IgD-negative memory B cell (primary cell): ENCODE results near the gene TRA2B. TPM values are rescaled to one million over a fixed set of nuclear protein-coding genes. Genes with fewer than 3 reads are reported as not detected.

Experiments used
- H3K27ac Mint-ChIP-seq, 3 donors: one replicate each; pipeline ENCODE4 v1.8.0; 2020 to 2022; ENCODE audit warnings: mild to moderate bottlenecking in 3 of 3, mixed read lengths in 3 of 3, moderate library complexity in 1 of 3
- H3K27me3 Mint-ChIP-seq: one replicate; pipeline ENCODE4 v1.8.0; 2021; ENCODE audit warnings: mixed read lengths
- H3K36me3 Mint-ChIP-seq: one replicate; pipeline ENCODE4 v1.8.0; 2020; ENCODE audit warnings: mild to moderate bottlenecking, mixed read lengths
- H3K4me1 Mint-ChIP-seq, 3 donors: one replicate each; pipeline ENCODE4 v1.8.0; 2020 to 2022; ENCODE audit warnings: mixed read lengths in 3 of 3, mild to moderate bottlenecking in 1 of 3
- H3K4me3 Mint-ChIP-seq, 4 donors: one replicate each; pipeline ENCODE4 v1.8.0; 2020 to 2022; ENCODE audit warnings: mild to moderate bottlenecking in 4 of 4, mixed read lengths in 4 of 4, moderate library complexity in 3 of 4
- H3K9me3 Mint-ChIP-seq, 3 donors: one replicate each; pipeline ENCODE4 v1.8.0; 2020 to 2021; ENCODE audit warnings: mixed read lengths in 3 of 3, mild to moderate bottlenecking in 1 of 3
- polyA plus RNA-seq: library from polyadenylated mRNA; unstranded; fragments of 300-500 nt; fragmentation: Illumina TruSeq; gene quantifications from one replicate; pipeline ENCODE4 v1.2.3, GENCODE V29; 2021

The TRA2B gene
- 358 TPM for polyA plus RNA-seq

DNA sequence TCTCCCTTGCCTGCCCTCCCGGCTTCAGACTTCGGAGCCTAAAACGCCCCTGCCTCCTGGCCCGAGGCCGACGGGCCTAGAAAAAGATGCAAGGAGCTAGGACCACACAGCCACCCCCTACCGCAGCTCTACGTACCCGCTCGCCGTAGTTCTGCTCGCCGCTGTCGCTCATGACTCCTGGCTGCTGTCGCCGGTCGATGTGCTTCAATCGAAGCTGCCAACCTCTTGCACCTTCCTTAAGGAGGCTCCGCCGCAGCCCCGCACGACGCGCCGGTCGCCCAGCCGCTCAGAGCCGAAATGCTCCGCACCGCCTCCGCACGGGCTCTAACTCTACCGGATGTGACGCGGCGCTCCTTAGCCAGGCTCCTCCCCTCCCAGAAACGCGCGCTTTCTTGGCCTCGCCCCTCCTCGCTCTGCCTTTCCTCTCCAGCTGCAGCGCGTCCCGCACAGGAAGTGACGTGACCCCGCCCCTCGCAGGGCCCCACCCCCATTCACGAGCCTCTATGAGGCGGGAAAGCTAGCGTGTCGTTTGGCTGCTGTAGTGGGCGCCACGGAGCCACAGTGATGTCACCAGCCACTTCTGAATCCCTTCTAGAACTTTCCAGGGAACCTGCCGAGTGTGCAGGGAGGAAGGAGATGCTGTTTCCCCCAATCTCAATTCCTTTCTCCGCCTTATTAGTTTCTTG, at the start of gene TRA2B:
TSS of gene TRA2B (minus strand) at position 326 of the 686 bp plus-strand sequence. CDS start at position 172, 154 bp downstream.
- H3K4me1 Mint-ChIP-seq: peaks cover 27 to 45% (median 37%) of the 10 kb centered on the region in 3 donors
- H3K36me3 Mint-ChIP-seq: peaks cover 1% of the 10 kb centered on the region
- peaks cover 0 to 4% (median 1%) of the 10 kb centered on the region in 3 donors for H3K9me3 Mint-ChIP-seq
- H3K27ac Mint-ChIP-seq: peak within 1 kb of the TSS; percentile 99 to 100 (median 100)
- peak within 1 kb of the TSS; percentile 97 to 100 (median 100) for H3K4me3 Mint-ChIP-seq
- no peaks in the 10 kb centered on the region for H3K27me3 Mint-ChIP-seq

DNA sequence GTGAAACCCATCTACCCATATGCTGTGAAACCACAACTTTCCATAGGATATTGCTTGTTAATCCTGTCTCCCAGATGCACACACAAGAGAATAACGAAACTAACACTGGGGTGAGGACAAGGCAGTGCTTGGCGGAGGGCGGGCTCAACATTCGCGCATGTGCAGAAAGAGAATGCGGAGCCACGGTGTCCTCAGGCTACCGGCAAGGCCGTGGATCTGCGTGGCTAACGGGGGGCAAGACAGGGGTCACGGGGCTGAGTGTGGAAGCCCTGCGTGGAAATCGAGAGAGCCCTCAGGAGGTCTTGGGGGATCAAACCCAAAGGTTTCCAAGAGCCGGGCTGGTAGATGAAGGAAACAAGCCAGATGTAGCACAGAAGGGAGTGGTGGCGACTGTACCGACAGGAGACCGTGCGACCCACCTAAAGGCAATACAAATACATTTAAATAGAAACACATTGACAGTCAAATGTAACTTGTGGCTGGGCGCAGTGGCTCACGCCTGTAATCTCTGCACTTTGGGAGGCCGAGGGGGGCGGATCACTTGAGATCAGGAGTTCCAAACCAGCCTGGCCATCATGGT, 48.5 kb upstream of the TRA2B start:
- peaks cover 8% of the 10 kb centered on the region for H3K27me3 Mint-ChIP-seq
- peak overlapping the region in 1 of 3 donors; percentile 76 for H3K27ac Mint-ChIP-seq
- peaks cover 2% of the 10 kb centered on the region for H3K36me3 Mint-ChIP-seq
- peaks cover 0 to 4% (median 0%) of the 10 kb centered on the region in 3 donors for H3K4me1 Mint-ChIP-seq
- no peak overlapping the region for H3K4me3 Mint-ChIP-seq
- H3K9me3 Mint-ChIP-seq: no peaks in the 10 kb centered on the region

DNA sequence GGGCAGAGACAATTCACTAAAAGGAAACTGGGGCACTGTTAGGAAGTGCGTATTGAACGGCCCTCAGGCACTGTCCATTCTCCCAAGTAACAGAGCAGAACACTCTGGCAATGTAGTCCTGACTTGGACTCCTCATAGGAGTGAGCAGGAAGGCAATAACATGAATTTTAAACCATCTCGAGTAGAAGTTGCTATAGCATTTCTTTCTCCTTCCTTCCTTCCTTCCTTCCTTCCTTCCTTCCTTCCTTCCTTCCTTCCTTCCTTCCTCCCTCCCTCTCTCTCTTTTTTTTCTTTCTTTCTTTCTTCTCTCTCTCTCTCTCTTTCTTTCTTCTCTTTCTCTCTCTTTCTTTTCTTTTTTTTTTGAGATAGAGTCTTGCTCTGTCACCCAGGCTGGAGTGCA, 46.4 kb upstream of the TRA2B start:
- H3K9me3 Mint-ChIP-seq: no peaks in the 10 kb centered on the region
- no peak overlapping the region for H3K27ac Mint-ChIP-seq
- no peak overlapping the region for H3K4me3 Mint-ChIP-seq
- peaks cover 2% of the 10 kb centered on the region for H3K36me3 Mint-ChIP-seq
- H3K4me1 Mint-ChIP-seq: peaks cover 0 to under 1% (median 0%) of the 10 kb centered on the region in 3 donors
- peaks cover 8% of the 10 kb centered on the region for H3K27me3 Mint-ChIP-seq

DNA sequence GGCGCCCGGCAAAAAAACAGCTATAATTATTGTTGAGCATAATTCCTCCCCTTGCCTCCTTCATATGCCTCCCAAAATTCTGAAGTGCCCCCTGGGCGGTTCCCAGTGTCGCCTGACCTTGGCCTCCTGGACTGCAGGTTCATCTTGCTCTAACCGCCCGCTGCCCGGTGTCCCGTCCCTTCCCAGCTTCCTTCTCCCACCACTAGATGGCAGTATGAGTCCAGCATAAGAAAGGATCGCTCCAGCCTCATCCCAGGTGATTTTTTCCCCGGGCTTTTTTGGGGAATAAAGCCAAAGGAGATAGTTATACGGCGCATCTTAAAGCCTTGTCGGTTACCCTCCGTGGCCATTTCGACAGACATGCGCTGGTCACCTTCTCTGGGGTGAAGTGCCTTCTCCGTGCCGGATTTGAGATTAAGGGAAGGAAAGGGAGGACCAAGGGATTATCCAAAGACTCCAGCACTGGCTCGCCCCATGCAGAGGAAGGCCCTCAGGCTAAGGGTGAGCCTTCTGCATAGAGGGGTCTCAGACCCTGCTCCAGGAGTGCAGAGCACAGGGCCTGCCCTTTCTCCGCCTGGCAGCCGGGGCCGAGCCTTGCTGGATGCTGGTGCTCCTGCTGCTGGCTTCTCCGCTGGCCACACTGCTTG, 45.8 kb upstream of the TRA2B start:
- Mint-ChIP-seq H3K9me3 (no peaks in the 10 kb centered on the region), H3K4me3 (peak overlapping the region in 1 of 4 donors; percentile 68), H3K27me3 (peaks cover 8% of the 10 kb centered on the region), H3K4me1 (no peaks in the 10 kb centered on the region), H3K27ac (no peak overlapping the region), H3K36me3 (peaks cover 2% of the 10 kb centered on the region)

DNA sequence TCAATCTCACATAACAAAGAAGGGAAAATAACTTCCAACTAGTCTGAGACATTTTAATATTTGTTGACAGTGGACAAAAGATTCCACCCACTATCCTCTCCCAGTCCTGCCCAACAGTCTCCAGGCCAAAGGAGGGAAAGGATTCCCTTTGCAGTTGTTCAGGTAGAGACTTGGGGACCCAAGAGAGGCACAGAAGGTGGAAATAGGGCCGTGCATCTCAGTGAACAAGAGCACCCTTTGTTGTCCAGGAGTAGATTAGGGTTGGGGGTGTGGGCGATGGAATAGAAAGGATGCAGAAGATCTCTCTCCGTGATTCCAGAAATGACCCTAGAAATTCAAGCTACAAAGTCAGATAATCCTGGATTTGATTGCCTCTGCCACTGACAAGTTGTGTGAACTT, 44.8 kb upstream of the TRA2B start:
- Mint-ChIP-seq H3K9me3 (no peaks in the 10 kb centered on the region), H3K27me3 (peaks cover 10% of the 10 kb centered on the region), H3K4me1 (peaks cover 0 to under 1% (median 0%) of the 10 kb centered on the region in 3 donors), H3K4me3 (no peak overlapping the region), H3K27ac (no peak overlapping the region), H3K36me3 (peaks cover 2% of the 10 kb centered on the region)

DNA sequence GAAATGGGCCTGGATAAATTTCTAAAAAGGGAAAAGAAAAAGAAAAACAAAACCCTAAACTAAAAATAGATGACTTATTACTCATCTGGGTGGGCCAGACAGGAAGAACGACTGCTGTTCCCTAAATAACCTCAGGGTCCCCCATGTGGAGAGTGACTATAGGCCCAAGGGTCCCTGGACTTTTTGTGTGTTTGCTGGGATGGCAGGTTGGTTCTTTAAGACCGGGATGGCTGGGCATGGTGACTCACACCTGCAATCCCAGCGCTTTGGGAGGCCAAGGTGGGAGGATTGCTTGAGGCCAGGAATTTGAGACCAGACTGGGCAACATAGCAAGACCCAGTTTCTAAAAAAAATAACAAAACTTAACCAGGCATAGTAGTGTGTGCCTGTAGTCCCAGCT, 43.8 kb upstream of the TRA2B start:
- H3K27ac Mint-ChIP-seq: no peak overlapping the region
- peaks cover 0 to 4% (median 3%) of the 10 kb centered on the region in 3 donors for H3K4me1 Mint-ChIP-seq
- H3K9me3 Mint-ChIP-seq: no peaks in the 10 kb centered on the region
- H3K27me3 Mint-ChIP-seq: peaks cover 10% of the 10 kb centered on the region
- H3K4me3 Mint-ChIP-seq: no peak overlapping the region
- peaks cover 2% of the 10 kb centered on the region for H3K36me3 Mint-ChIP-seq

DNA sequence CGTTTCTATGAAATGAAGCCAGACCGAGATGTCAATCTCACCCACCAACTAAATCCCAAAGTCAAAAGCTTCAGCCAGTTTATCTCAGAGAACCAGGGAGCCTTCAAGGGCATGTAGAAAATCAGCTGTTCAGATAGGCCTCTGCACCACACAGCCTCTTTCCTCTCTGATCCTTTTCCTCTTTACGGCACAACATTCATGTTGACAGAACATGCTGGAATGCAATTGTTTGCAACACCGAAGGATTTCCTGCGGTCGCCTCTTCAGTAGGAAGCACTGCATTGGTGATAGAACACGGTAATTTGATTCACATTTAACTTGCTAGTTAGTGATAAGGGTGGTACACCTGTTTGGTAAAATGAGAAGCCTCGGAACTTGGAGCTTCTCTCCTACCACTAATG, 41.9 kb upstream of the TRA2B start:
- H3K27ac Mint-ChIP-seq: no peak overlapping the region
- no peak overlapping the region for H3K4me3 Mint-ChIP-seq
- H3K4me1 Mint-ChIP-seq: peaks cover 0 to 4% (median 3%) of the 10 kb centered on the region in 3 donors
- no peaks in the 10 kb centered on the region for H3K36me3 Mint-ChIP-seq
- peaks cover 10% of the 10 kb centered on the region for H3K27me3 Mint-ChIP-seq
- H3K9me3 Mint-ChIP-seq: no peaks in the 10 kb centered on the region

DNA sequence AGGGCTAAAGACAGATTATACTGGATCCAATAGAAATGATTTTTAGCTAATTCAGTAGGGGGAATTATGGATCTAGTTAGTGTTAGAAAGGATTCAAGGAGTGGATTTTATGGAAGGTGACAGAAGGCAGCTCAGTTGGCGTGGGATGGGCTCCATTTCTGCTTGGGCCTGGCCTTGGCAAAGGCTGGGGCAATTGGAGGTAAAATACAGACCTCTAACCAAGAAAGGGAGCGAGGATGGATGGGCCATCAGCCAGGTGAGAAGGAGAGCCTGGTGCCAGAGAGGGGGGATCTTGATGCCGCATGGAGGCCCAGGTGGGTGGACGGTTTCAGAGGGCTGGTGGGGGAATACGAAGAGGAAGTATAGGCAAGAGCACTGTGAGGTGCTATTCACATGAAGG, 40.7 kb upstream of the TRA2B start:
- H3K9me3 Mint-ChIP-seq: no peaks in the 10 kb centered on the region
- H3K4me3 Mint-ChIP-seq: no peak overlapping the region
- peaks cover 0 to 4% (median 3%) of the 10 kb centered on the region in 3 donors for H3K4me1 Mint-ChIP-seq
- peaks cover 9% of the 10 kb centered on the region for H3K27me3 Mint-ChIP-seq
- peak overlapping the region in 1 of 3 donors; percentile 96 for H3K27ac Mint-ChIP-seq
- H3K36me3 Mint-ChIP-seq: no peaks in the 10 kb centered on the region

DNA sequence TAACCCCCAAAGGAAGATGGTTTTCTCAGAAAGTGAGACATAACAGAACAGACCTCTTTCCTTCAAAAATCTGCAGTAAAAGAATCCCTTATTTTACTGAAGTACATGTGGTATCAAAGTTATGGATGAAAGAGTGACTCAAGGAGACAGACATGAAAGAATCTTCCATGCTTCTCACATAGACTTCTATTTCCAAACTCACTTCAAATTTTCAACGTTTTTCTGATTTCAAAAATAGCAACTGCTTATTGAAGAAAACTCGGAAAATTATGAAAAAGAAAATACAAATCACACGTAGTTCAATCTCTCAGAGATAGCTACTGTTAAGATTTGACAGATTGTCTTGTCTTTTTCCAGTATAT, 39.8 kb upstream of the TRA2B start:
- Mint-ChIP-seq H3K36me3 (no peaks in the 10 kb centered on the region), H3K4me3 (no peak overlapping the region), H3K9me3 (no peaks in the 10 kb centered on the region), H3K27me3 (peaks cover 3% of the 10 kb centered on the region), H3K27ac (no peak overlapping the region), H3K4me1 (peaks cover 0 to 4% (median 3%) of the 10 kb centered on the region in 3 donors)

DNA sequence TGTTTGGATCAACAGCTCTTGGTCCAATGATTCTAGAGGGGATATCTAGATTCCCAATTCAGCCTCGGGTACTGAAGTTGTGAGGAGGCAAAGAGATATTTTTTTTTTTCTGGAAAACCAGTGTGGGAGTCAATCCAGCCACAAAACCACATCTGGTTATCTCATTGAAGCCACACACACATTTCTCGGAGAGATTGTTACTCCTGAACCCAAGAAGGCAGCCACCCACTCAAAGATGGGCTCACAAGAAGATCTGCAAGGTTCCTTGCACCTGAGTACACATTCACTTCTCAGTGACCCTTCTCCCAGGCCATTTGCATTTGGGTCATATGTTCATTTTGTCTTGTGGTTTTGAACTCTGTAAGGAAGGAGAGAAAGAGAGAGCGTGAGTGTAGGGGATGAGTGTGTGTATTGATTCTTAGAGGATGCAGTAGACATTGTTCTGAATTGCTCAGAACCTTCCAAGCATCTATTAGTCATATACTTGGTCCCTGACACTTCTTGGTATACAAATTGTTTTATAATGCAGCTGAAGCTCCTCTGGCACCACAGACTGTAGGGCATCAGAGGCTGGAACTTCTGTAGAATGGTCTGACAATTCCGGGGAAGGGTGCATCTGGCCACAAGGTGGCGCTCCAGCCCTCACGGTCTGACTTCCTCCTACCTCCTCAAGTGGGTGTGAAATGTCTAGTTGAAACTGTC, 39.3 kb upstream of the TRA2B start:
- H3K4me1 Mint-ChIP-seq: peaks cover 0 to 4% (median 3%) of the 10 kb centered on the region in 3 donors
- no peaks in the 10 kb centered on the region for H3K36me3 Mint-ChIP-seq
- no peaks in the 10 kb centered on the region for H3K9me3 Mint-ChIP-seq
- H3K27ac Mint-ChIP-seq: no peak overlapping the region
- H3K27me3 Mint-ChIP-seq: peaks cover 2% of the 10 kb centered on the region
- no peak overlapping the region for H3K4me3 Mint-ChIP-seq

DNA sequence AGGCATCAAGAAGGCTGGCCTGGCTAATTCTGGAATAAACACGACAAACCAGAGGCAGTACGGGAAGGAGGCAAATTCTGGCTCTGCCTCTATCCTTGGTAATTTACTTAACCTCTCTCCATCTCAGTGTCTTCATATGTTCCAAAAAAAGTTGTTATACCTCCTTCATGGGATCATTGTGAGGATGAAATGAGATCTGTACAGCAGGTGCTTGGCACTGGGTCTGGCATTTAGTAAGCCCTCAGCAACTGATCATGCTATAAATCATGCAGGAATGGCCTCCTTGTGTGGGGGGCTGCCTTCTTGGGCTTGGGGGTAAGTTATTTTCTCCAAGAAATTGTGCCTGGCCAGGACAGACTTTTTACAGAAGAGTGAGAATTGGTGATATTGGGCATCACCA, 38.3 kb upstream of the TRA2B start:
- H3K9me3 Mint-ChIP-seq: no peaks in the 10 kb centered on the region
- H3K4me1 Mint-ChIP-seq: peaks cover 0 to 4% (median 3%) of the 10 kb centered on the region in 3 donors
- H3K27ac Mint-ChIP-seq: peak overlapping the region in 1 of 3 donors; percentile 53
- peaks cover 2% of the 10 kb centered on the region for H3K27me3 Mint-ChIP-seq
- no peaks in the 10 kb centered on the region for H3K36me3 Mint-ChIP-seq
- H3K4me3 Mint-ChIP-seq: no peak overlapping the region

DNA sequence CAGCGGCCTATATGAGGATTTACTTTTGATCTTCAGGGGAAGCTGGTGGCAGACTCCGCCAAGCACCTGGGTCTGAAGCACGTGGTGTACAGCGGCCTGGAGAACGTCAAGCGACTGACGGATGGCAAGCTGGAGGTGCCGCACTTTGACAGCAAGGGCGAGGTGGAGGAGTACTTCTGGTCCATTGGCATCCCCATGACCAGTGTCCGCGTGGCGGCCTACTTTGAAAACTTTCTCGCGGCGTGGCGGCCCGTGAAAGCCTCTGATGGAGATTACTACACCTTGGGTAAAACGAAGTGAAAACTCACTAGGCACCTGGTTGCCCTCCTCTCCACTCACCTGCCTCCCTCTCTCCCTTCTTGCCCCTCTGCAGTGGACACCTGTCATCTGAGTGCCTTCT, 33.8 kb upstream of the TRA2B start:
- Mint-ChIP-seq H3K4me3 (no peak overlapping the region), H3K9me3 (no peaks in the 10 kb centered on the region), H3K27ac (no peak overlapping the region), H3K27me3 (no peaks in the 10 kb centered on the region), H3K4me1 (no peaks in the 10 kb centered on the region), H3K36me3 (no peaks in the 10 kb centered on the region)

DNA sequence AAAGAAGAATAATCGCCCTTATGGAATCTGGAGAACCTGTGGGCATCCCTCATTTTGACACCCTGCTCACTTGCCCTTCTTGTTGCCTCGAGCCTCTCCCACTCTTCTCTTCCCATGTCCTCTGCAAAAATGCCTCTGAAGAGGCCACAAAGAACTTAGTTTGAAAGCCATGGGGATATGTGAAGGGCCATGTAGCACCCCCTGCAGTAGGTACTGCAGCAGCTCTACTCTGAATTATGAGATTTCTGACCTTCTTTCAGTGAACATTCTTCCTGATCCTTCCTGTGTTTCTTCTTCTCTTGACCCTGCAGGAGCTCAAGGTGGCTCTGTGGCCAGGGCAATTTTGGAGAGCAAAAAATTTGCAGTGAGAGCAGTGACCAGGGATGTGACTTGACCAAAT, 30.4 kb upstream of the TRA2B start:
- H3K36me3 Mint-ChIP-seq: no peaks in the 10 kb centered on the region
- H3K27me3 Mint-ChIP-seq: peaks cover 1% of the 10 kb centered on the region
- H3K9me3 Mint-ChIP-seq: peaks cover 1 to 8% (median 3%) of the 10 kb centered on the region in 3 donors
- peak overlapping the region in 1 of 3 donors; percentile 88 for H3K27ac Mint-ChIP-seq
- H3K4me1 Mint-ChIP-seq: no peaks in the 10 kb centered on the region
- H3K4me3 Mint-ChIP-seq: no peak overlapping the region

DNA sequence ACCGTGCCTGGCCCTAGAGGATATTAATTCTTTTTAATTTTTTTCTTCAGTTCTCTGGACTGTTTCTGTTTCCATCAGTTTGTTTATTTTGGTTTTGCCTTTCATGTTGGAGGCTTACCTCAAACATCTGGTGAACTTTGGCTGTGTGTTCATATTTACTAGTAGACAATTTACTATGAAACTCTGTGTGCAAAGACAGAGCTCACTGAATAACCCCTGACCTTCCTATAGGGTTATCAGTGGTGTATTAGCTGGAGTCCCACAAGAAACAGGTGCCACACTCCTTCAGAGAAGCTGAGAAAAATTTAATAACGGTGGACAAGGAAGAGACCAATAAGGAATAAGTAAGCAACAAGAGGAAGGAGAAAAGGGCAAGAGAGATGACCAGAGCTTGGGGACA, 28.8 kb upstream of the TRA2B start:
- Mint-ChIP-seq H3K9me3 (peaks cover 1 to 8% (median 3%) of the 10 kb centered on the region in 3 donors), H3K27me3 (peaks cover 1% of the 10 kb centered on the region), H3K27ac (no peak overlapping the region), H3K4me3 (no peak overlapping the region), H3K4me1 (no peaks in the 10 kb centered on the region), H3K36me3 (no peaks in the 10 kb centered on the region)

DNA sequence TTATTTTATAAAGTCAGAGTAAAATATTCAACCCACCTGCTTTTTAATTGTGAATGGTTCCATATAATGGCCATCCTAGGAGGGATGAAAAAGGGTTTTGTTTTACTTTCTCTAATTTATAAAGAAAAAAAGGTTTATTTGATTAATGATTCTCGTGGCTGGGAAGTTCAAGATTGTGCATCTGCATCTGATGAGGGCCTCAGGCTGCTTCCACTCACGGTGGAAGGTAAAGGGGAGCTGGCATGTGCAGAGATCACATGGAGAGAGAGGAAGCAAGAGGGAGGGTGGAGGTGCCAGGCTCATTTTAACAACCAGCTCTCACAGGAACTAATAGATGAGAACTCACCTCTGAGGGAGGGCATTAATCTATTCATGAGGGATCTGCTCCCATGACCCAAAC, 27.7 kb upstream of the TRA2B start:
- no peaks in the 10 kb centered on the region for H3K36me3 Mint-ChIP-seq
- peaks cover 1% of the 10 kb centered on the region for H3K27me3 Mint-ChIP-seq
- peaks cover 1 to 8% (median 3%) of the 10 kb centered on the region in 3 donors for H3K9me3 Mint-ChIP-seq
- H3K4me3 Mint-ChIP-seq: no peak overlapping the region
- no peak overlapping the region for H3K27ac Mint-ChIP-seq
- H3K4me1 Mint-ChIP-seq: no peaks in the 10 kb centered on the region
